ENCODE results near the gene PDLIM3. TPM values are rescaled to one million over a fixed set of nuclear protein-coding genes. Genes with fewer than 3 reads are reported as not detected.

The PDLIM3 gene
- total RNA-seq, 3 donors from 2014 or later: not detected

- H3K9me3 Mint-ChIP-seq: no peaks in the 10 kb centered on the region
- H3K36me3 Mint-ChIP-seq (ENCODE audit: insufficient read depth): no peaks in the 10 kb centered on the region
- H3K4me3 Mint-ChIP-seq: no peak overlapping the region
- ATAC-seq (no peak), DNase-seq (no peak)
- H3K27me3 Mint-ChIP-seq (ENCODE audit: low read depth): peaks cover 16% of the 10 kb centered on the region
- no peaks in the 10 kb centered on the region for H3K4me1 Mint-ChIP-seq (ENCODE audit: low read depth)
Observed at GRCh38 chr4:185461565-185461964, 73.7 kb downstream of the PDLIM3 start.

DNA sequence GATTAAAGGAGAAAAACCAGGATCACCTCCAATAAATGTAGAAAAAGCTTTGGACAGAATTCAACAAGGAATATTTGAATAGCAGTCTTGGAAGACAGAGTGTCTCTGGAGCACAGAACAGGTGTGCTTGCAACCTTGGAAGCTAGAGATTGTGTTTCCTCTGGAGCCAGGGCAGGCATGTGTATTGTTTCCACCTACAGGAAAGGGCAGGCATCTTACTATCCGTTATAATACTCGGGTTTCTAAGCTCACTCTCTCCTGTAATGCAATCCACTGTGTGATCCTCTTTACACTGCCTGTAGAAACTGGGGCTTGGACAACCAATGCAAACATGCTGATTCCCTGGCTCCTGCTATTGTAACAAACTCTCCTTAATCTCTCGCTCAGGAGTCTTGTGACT, 78.2 kb downstream of the PDLIM3 start:
- no peaks in the 10 kb centered on the region for H3K9me3 Mint-ChIP-seq
- peaks cover 21% of the 10 kb centered on the region for H3K27me3 Mint-ChIP-seq (ENCODE audit: low read depth)
- H3K36me3 Mint-ChIP-seq (ENCODE audit: insufficient read depth): no peaks in the 10 kb centered on the region
- ATAC-seq: no peak
- H3K4me1 Mint-ChIP-seq (ENCODE audit: low read depth): no peaks in the 10 kb centered on the region
- DNase-seq: no peak
- H3K4me3 Mint-ChIP-seq: no peak overlapping the region

DNA sequence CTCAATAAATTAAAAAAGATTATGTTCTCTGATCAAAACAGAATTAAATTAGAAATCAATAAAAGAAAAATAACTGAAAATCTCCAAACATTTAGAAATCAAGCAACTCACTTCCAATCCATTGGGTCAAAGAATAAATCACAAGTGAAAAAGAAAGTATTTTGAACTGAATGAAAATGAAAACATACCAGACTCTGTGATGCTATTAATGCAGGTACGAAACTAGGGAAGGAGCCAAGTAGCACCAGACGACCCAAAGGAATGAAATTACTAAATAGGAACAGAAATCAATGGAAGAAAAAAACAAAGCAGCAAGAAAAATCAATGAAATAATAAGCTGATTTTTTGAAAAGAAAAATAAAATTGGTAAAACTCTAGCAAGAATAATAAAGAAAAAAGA, 79.2 kb downstream of the PDLIM3 start:
- Mint-ChIP-seq H3K36me3 (ENCODE audit: insufficient read depth) (no peaks in the 10 kb centered on the region), H3K27me3 (ENCODE audit: low read depth) (peaks cover 22% of the 10 kb centered on the region), H3K9me3 (no peaks in the 10 kb centered on the region), H3K4me1 (ENCODE audit: low read depth) (no peaks in the 10 kb centered on the region), H3K4me3 (no peak overlapping the region)
- DNase-seq (no peak), ATAC-seq (no peak)

Other genes starting within 250 kb of the PDLIM3 start
- gene LRP2BP, start 139.6 kb downstream of the PDLIM3 start, total RNA-seq: under 1 TPM; 0.16 to 0.40 (median 0.21) TPM
- gene ANKRD37, start 138.7 kb downstream of the PDLIM3 start, total RNA-seq: 10 to 100 TPM; 16.8 to 20.8 (median 20.3) TPM
- gene UFSP2, start 109.5 kb downstream of the PDLIM3 start, total RNA-seq: 10 to 100 TPM; 15.3 to 25.7 (median 18.2) TPM
- gene CCDC110, start 63.8 kb downstream of the PDLIM3 start, total RNA-seq: not detected